Esophagus muscularis mucosa (tissue), 4 donors: ENCODE measurements around the gene CIAPIN1. TPM values are rescaled to one million over a fixed set of nuclear protein-coding genes. Genes with fewer than 3 reads are reported as not detected.

Experiments used
- DNase-seq: peaks from one replicate; pipeline ENCODE4 v3.0.0-alpha.2; 2017; ENCODE audit errors: extremely low spot score
- H3K27ac ChIP-seq, 4 donors: fragments of 200-600 bp; sonication (generic); replicated peaks in 1 of 4; 1 replicate in 3 of 4; 2 replicates in 1 of 4; pipeline ENCODE4 v1.5.1; 2016 to 2019; ENCODE audit warnings: mild to moderate bottlenecking in 1 of 4
- H3K27me3 ChIP-seq, 4 donors: fragments of 200-600 bp; sonication (generic); one replicate each; pipeline versions ENCODE4 v1.5.1 to v1.6.0; 2016 to 2019
- H3K36me3 ChIP-seq, 4 donors: fragments of 200-600 bp; sonication (generic); one replicate each; pipeline ENCODE4 v1.5.1; 2016 to 2019
- H3K4me1 ChIP-seq, 4 donors: fragments of 200-600 bp; sonication (generic); one replicate each; pipeline ENCODE4 v1.5.1; 2016 to 2019
- H3K4me3 ChIP-seq, 4 donors: fragments of 200-600 bp; sonication (generic); 1 replicate in 2 of 4; 2 replicates in 2 of 4; pipeline ENCODE4 v1.5.1; 2016 to 2019; ENCODE audit warnings: mild to moderate bottlenecking in 4 of 4, moderate library complexity in 1 of 4
- H3K9me3 ChIP-seq, 4 donors: fragments of 200-600 bp; sonication (generic); 1 replicate in 3 of 4; 2 replicates in 1 of 4; pipeline ENCODE4 v1.5.1; 2016 to 2019
- CTCF ChIP-seq, 3 experiments: fragments of 200-600 bp in 2 of 3; fragments of 450-650 bp in 1 of 3; sonication (generic) in 2 of 3; IDR thresholded peaks; one replicate each; pipeline ENCODE4 v1.5.1; 2017 to 2019; ENCODE audit warnings: antibody characterized with exemption in 3 of 3, mild to moderate bottlenecking in 2 of 3, moderate library complexity in 1 of 3
- EP300 ChIP-seq: sonication (generic); formaldehyde crosslinking; IDR thresholded peaks from one replicate; pipeline ENCODE4 v1.6.1; 2017; ENCODE audit warnings: antibody characterized with exemption
- POLR2A ChIP-seq: fragments of 450-650 bp; IDR thresholded peaks from one replicate; pipeline ENCODE4 v1.6.1; 2017; ENCODE audit warnings: antibody characterized with exemption, moderate library complexity, mild to moderate bottlenecking, low read depth
- POLR2AphosphoS5 ChIP-seq, 2 donors: sonication (generic); formaldehyde crosslinking; IDR thresholded peaks; one replicate each; pipeline ENCODE4 v1.6.1; 2017; ENCODE audit warnings: antibody characterized with exemption in 2 of 2
- WGBS: methylation state at CpG from one replicate; pipeline ENCODE4 v1.1.5; 2018; 5-methylcytosine and 5-hydroxymethylcytosine counted together
- intact Hi-C: fragments of 100-400 bp; cut with DNase I; formaldehyde crosslinking; loops from one replicate; pipeline ENCODE4 v1.15.1; 2023
- total RNA-seq, 4 donors: library from RNA; depleted of rRNA; stranded (reverse); fragments of >200 nt; gene quantifications; one replicate each; pipeline versions ENCODE4 v1.1.0 to v1.2.1, GENCODE V29; 2016

The CIAPIN1 gene
- total RNA-seq, 4 donors from 2014 or later: 24.0 to 27.0 (median 26.0) TPM

GRCh38 chr16:57472665-57473060 is 25.5 kb upstream of the CIAPIN1 start:
- Histone ChIP-seq H3K27ac (no peak overlapping the region), H3K4me3 (no peak overlapping the region), H3K9me3 (no peaks in the 10 kb centered on the region), H3K27me3 (no peaks in the 10 kb centered on the region), H3K36me3 (peaks cover 45 to 76% (median 72%) of the 10 kb centered on the region in 4 donors), H3K4me1 (peaks cover 22 to 39% (median 36%) of the 10 kb centered on the region in 4 donors)
- WGBS: 76% methylated on average over 2 of the region's 4 CpGs
- no peak for DNase-seq
- TF ChIP-seq CTCF (IDR thresholded peaks at IDR 0.05): no peak
- TF ChIP-seq POLR2AphosphoS5 (IDR thresholded peaks at IDR 0.05): no peak
- TF ChIP-seq POLR2A: no peak
- intact Hi-C loops: no loop called here

- Histone ChIP-seq H3K27ac (no peak overlapping the region), H3K4me3 (no peak overlapping the region), H3K9me3 (no peaks in the 10 kb centered on the region), H3K4me1 (peaks cover 22 to 33% (median 30%) of the 10 kb centered on the region in 4 donors), H3K27me3 (no peaks in the 10 kb centered on the region), H3K36me3 (peaks cover 49 to 82% (median 76%) of the 10 kb centered on the region in 4 donors)
- TF ChIP-seq CTCF (IDR thresholded peaks at IDR 0.05): no peak
- no peak for TF ChIP-seq POLR2A
- TF ChIP-seq POLR2AphosphoS5 (IDR thresholded peaks at IDR 0.05): no peak
- TF ChIP-seq EP300: no peak
- DNase-seq: no peak
- intact Hi-C loops: no loop called here
- 59% methylated on average over 9 of the region's 10 CpGs for WGBS
These were observed 24.9 kb upstream of the CIAPIN1 start for GRCh38 chr16:57471852-57472664.

GRCh38 chr16:57471209-57471608 is 24.0 kb upstream of the CIAPIN1 start:
- WGBS: 100% methylated on average over 1 of the region's 1 CpG
- H3K9me3 ChIP-seq: no peaks in the 10 kb centered on the region
- DNase-seq: no peak
- TF ChIP-seq CTCF (IDR thresholded peaks at IDR 0.05): no peak
- TF ChIP-seq EP300: no peak
- TF ChIP-seq POLR2A: no peak
- TF ChIP-seq POLR2AphosphoS5 (IDR thresholded peaks at IDR 0.05): no peak
- H3K27me3 ChIP-seq: no peaks in the 10 kb centered on the region
- H3K27ac ChIP-seq: no peak overlapping the region
- intact Hi-C loops: no loop called here
- H3K36me3 ChIP-seq: peaks cover 57 to 91% (median 84%) of the 10 kb centered on the region in 4 donors
- no peak overlapping the region for H3K4me3 ChIP-seq
- H3K4me1 ChIP-seq: peaks cover 19 to 24% (median 22%) of the 10 kb centered on the region in 4 donors

- Histone ChIP-seq H3K9me3 (no peaks in the 10 kb centered on the region), H3K4me3 (no peak overlapping the region), H3K27me3 (no peaks in the 10 kb centered on the region), H3K36me3 (peaks cover 62 to 96% (median 89%) of the 10 kb centered on the region in 4 donors), H3K4me1 (peaks cover 14 to 19% (median 17%) of the 10 kb centered on the region in 4 donors), H3K27ac (peak overlapping the region in 1 of 4 donors; percentile 1)
- intact Hi-C loops: no loop called here
- no CpG with 5 or more reads among the region's 6 CpGs for WGBS
- DNase-seq: no peak
- TF ChIP-seq CTCF (IDR thresholded peaks at IDR 0.05) (no peak), EP300 (no peak), POLR2AphosphoS5 (IDR thresholded peaks at IDR 0.05) (no peak), POLR2A (no peak)
These were observed 23.5 kb upstream of the CIAPIN1 start for GRCh38 chr16:57470711-57471110.
